GM21360 (cell line): ENCODE results near the gene SMG9.
"Not testable (repeated sequence)": the region's sequence is repeated elsewhere in the genome, so short reads cannot be mapped to it uniquely, and the experiment has no call there.

Experiments used
- ATAC-seq: cut with Tn5 transposase; IDR thresholded peaks from one replicate; pipeline ENCODE4 v1.9.1; 2021; ENCODE audit warnings: mild to moderate bottlenecking, moderate library complexity; ENCODE audit not compliant: unreplicated experiment

SMG9 gene

DNA sequence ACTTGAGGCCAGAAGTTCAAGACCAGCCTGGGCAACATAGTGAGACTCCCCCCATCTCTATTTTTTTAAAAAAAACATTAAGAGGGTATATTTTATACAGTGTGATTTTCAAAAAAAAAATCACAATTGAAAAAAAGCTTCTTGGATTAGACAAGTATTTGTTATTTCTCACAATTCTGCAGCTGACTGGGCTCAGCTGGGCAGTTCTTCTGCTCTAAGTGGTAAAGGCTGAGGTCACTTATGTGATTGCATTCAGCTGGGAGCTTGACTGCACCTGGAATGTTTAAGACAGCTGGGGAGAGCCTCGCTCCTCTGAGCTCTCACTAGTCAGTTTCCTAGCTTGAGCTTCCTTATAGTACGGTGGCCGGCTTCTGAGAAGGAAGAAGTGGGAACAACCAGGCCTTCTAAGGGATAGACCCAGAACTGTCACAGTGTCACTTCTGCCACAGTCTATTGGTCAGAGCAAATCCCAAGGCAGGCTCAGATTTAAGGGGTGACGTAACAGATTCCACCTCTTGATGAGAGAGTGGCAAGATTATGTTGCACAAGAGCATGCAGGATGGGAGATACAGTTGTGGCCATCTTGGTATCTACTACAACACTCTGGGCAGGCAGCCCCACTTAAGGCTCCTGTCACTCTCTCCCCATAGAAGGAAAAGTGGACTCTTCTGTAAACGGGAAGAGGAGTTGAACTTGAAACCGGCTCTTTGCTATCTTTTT is 58.6 kb downstream of the SMG9 start:
- ATAC-seq, result no peak

DNA sequence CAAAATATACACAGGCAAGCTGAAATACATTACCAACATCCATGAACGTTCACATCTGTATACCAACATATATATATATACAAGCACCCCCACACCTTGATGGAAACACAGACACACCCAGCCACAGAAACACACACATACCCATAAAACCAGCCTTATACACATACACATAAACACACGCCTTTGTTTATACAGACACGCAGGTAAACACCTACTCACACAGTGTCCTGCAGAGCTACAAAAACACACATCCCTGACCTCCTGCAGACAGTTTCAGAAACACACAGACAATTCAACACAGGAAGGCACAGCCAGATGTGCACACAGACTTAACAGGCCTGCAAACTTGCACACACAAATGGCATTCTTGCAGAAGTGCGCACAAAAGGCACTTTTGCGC is 60.2 kb downstream of the SMG9 start:
- no peak for ATAC-seq

DNA sequence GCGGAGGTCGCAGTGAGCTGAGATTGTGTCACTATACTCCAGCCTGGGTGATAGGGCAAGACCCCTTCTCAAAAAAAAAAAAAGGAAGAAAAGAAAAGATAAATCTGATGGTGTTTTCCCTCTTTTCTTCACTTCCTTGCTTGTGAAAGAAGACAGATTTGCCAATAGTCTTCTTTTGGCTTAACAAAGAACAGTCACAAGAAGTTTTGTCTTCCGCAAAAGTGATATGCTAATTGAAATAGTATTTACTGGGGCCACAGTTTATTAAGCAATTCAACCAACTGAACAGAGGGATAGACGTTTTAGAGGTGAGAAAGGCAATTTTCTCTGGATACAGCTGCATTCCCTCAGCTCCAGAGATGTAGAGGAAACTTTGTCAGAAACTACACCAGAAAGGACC is 61.9 kb downstream of the SMG9 start:
- no peak for ATAC-seq

DNA sequence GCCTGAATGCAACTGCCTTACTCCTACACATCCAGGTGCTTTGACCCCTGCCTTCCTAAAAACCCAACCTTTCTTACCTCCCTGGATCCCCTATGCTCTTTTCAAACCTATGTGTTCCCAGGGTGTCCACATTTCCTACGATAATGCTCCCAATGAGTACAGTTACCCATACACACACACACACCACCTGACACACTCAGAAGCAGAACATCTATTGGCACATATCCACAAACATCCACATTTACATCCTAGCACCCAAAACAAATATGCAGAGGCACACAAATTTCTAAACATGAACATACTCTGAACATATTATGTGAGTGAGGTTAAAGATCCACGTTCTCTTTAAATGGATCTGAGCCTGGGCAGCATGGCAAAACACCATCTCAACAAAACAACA is 62.4 kb downstream of the SMG9 start:
- no peak for ATAC-seq

DNA sequence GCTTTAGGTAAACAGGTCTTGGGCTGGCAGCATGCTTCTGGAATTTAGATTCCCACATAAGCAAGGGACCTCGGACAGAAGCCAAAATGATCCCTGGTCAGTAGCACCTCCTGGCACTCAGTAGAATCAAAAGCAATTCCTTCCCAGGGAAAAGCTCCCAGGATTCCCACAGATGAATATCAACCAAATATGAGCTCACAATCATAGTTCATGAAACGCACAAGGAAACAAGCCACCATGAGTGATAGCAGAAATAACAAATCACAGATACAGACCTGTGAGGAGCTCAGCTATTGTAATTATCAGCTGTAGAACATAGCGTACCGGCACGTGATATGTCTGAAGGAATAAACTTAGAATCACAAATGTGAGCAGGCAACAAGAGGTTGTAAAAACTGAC is 63.0 kb downstream of the SMG9 start:
- ATAC-seq, result no peak

DNA sequence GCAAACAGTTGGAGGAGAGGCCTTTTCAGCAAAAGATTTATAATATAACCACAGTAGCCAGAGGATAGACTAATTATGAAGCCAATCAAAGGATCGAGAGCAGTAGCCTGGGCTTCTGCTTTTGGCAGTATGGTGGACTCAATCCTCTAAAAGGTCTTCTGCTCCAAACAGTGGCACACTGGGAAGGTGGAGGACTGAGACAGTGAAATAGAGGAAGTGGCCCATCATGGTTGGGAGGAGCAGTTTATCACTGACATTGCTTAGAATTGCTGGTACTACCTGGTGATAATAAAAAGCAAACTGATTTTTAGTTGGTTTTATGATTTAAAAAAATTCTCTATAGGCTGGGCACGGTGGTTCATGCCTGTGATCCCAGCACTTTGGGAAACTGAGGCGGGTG is 63.9 kb downstream of the SMG9 start:
- no peak for ATAC-seq

DNA sequence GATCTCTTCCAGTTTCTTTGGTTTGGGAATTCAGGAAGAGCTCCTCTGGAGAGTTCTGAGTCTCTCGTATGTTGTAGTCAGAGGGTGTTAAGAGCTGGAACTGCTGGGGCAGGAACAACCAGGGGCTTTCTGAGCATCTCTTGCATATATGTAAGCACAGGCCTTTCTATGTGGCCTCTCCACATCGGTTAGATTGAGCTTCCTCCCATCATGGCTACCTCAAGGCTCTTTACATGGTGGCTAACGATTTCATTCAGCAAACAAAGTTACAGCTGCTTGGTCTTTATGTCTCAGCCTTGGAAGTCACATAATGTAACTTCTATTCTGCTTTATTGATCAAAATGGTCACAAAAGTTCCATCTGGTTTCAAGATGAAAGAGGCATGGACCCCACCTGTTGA is 64.3 kb downstream of the SMG9 start:
- no peak for ATAC-seq

DNA sequence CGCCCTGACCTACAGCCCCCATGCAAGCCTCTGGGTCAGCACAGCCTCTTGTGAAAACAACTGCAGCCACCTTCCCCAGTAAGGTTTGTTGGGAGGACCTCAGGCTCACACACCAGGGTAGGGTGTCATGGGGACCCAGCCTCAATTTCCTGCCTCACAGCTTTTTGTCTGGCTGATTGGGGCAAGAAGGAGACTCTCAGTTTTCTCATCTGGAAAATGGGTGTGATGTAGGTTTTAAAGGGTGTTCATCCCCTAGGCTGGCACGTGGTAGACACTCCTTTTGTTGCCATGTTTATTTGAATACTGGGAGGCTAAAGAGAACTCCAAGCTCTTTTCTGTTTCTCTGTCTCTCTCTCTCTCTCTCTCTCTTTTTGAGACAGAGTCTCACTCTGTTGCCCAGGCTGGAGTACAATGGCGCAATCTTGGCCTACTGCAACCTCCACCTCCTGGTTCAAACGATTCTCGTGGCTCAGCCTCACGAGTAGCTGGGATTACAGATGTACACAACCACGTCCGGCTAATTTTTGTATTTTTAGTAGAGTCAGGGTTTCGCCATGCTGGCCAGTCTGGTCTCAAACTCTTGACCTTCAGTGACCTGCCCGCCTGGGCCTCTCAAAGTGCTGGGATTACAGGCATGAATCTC is 66.6 kb downstream of the SMG9 start:
- ATAC-seq, result no peak

DNA sequence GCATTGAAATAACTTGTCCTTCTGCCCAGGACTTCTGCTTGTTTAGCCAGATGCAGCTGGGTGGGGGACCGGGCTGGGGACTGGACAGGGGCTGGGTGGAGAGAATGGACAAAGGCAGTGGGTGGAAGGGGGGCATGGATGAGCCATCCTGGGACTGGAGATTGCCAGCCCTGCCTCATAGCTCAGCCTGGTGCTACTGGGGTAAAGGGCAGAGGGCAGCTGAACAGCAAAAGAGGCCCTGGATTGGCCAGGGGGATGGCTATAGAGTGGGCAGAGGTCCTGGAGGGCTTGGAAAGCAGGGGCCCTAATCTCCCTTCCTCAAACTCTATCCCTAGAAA is 67.1 kb downstream of the SMG9 start:
- no peak for ATAC-seq

DNA sequence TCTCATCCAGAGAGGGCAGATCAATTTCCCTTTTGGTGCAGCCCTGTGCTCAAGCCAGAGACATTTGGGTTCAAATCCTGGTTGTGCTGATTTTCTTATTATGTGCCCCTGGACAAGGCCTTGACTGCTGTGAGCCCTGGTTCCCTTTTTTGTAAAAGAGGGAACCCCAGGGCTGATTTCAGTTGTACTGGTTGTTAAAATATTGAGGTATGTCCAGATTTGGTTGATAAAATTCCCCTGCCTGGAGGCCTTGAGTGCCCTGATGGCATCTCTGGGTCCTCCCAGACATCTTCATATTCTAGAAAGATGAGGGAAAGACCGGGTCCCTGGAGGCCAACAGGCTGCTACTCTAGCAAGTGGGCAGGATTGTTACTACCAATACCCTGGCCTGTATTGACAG is 70.4 kb downstream of the SMG9 start:
- no peak for ATAC-seq

DNA sequence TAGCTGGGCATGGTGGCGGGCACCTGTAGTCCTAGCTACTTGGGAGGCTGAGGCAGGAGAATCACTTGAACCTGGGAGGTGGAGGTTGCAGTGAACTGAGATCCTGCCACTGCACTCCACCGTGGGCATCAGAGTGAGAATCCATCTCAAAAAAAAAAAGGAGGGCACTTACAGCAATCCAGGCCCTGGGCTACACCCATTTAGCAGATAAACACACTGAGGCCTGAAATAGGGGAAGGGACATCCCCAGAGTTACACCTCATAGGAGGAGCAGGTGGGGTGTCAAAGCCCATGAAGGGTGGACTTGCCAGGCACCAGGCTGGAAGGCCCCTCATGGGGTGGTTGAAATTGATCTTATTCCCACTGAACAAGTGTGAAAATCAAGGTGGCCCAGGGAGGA is 70.9 kb downstream of the SMG9 start:
- ATAC-seq, result no peak

DNA sequence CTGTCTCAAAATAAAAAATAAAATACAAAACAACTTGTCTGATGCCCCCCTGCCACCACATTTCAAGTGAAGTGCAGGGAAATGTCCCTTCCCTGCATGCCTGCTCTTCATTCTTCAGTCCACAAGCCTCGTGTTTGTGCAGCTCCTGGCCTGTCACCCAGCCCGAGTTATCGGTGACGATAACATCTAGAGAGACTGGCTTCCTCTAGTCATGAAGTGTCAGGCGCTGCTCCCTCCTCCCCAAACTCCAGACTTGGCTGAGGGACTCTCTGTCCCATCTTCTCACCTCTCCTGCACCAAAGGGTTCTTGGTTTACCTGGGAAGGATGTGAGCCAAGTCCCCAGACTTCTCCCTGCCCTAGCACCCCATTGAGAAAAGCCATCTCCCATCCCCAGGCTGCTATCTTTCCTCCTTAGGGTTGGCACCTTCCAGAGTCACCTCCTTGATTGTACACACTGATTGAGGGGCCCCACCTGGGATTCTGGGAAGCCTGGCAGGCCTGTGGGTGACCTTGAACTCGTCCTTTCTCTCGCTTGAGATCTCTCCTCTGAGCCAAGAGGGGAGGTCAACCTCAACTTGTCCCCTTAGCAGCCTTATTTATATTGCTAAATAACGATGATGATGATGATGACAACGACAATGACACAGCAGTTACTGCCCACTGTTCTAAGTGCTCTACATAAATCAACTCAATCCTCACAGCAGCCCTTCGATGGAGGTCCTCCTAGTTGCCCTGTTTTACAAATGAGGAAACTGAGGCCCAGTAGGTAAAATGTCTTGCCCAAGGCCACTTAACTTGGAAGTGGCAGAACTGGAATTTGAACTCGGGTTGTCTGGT is 71.7 kb downstream of the SMG9 start:
- ATAC-seq, result no peak

DNA sequence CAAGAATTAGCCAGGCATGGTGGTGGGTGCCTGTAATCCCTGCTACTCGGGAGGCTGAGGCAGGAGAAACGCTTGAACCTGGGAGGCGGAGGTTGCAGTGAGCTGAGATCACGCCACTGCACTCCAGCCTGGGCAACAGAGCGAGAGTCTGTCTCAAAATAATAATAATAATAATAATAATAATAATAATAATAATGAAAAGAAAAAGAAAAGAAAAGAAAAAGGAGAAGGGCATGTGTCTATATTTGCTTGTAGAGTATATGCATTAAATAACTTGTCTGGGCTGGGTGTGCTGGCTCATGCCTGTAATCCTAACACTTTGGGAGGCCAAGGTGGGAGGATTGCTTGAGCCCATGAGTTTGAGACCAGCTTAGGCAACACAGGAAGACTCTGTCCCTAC is 72.5 kb downstream of the SMG9 start:
- ATAC-seq, result not testable (repeated sequence)

DNA sequence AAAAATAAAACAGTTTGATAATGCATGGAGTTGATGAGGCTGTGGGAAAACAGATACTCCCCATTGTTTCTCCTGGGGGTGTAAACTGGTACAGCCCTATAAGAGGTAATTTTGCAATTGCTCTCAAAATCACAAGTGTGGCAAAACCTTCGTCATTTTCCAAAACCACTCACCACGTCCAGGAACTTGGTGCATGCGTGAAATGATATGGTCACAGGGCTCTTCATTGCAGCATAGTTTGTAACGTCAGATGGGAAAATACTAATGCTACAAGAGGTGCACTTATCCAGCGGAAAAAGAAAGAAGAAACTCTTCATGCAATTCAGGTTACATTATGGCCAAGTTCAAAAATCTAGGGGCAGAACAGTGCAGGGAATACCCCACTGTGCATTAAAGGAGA is 72.9 kb downstream of the SMG9 start:
- ATAC-seq, result no peak

DNA sequence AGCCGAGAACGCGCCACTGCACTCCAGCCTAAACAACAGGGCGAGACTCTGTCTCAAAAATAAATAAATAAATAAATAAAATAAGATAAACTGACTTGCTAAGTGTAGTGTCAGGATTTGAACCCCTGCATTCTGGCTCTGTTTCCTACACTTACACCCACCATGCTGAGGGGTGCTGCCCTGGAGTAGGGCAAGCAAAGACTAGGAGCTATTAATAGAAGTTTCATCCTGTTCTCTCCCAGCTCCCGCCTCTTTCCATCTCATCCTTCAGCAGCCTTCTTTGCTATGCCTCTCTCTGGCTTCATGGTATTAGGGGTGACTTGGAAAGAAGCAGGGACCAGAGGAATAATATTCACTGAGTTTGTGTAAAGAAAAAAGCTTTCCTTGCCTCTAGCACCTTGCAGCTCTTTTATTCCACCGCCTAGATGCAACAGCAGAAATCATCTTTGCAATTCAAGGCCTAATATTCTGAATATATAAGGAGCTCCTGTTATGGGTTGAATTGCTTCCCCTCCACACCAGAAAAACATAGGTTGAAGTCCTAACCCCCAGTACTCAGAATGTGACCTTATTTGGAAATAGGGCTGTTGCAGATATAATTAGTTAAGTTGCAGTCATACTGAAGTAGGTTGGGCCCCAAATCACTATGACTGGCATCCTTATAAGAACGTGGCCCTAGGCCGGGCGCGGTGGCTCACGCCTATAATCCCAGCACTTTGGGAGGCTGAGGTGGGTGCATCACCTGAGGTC is 76.1 kb downstream of the SMG9 start:
- ATAC-seq, result no peak
